ENCODE data around the gene TICAM2.

Gene TICAM2

GRCh38 chr5:115568668-115569067 lies 33.6 kb downstream of the TICAM2 start:
- DNase-seq (ENCODE audit: low read depth): no peak

GRCh38 chr5:115565233-115565632 lies 37.0 kb downstream of the TICAM2 start:
- no peak for DNase-seq (ENCODE audit: low read depth)

GRCh38 chr5:115561176-115561575 lies 41.1 kb downstream of the TICAM2 start:
- DNase-seq (ENCODE audit: low read depth): no peak

- DNase-seq (ENCODE audit: low read depth): no peak
Observed at GRCh38 chr5:115559524-115559923, 42.8 kb downstream of the TICAM2 start.

GRCh38 chr5:115558388-115558956 lies 43.8 kb downstream of the TICAM2 start:
- DNase-seq (ENCODE audit: low read depth): no peak

- DNase-seq (ENCODE audit: low read depth): no peak
Observed at GRCh38 chr5:115557667-115558387, 44.5 kb downstream of the TICAM2 start.

GRCh38 chr5:115556276-115556675 lies 46.0 kb downstream of the TICAM2 start:
- no peak for DNase-seq (ENCODE audit: low read depth)

GRCh38 chr5:115555084-115555633 lies 47.1 kb downstream of the TICAM2 start:
- DNase-seq (ENCODE audit: low read depth): no peak

- DNase-seq (ENCODE audit: low read depth): no peak
Observed at GRCh38 chr5:115553082-115553481, 49.2 kb downstream of the TICAM2 start.

- DNase-seq (ENCODE audit: low read depth): no peak
Observed at GRCh38 chr5:115551415-115551814, 50.9 kb downstream of the TICAM2 start.

GRCh38 chr5:115549154-115549553 lies 53.1 kb downstream of the TICAM2 start:
- DNase-seq (ENCODE audit: low read depth): no peak

GRCh38 chr5:115548683-115549082 lies 53.6 kb downstream of the TICAM2 start:
- no peak for DNase-seq (ENCODE audit: low read depth)

GRCh38 chr5:115545351-115545882 lies 56.9 kb downstream of the TICAM2 start:
- no peak for DNase-seq (ENCODE audit: low read depth)

GRCh38 chr5:115544436-115545350 lies 57.6 kb downstream of the TICAM2 start, which contains the start of gene FEM1C:
Gene FEM1C, minus strand, starts transcription at chr5:115544775. Its CDS starts 1,282 bp downstream, at chr5:115543493.
- peak; percentile 96 for DNase-seq (ENCODE audit: low read depth)

- peak; percentile 40 for DNase-seq (ENCODE audit: low read depth)
Observed at GRCh38 chr5:115544043-115544435, 58.2 kb downstream of the TICAM2 start.

- no peak for DNase-seq (ENCODE audit: low read depth)
Observed at GRCh38 chr5:115543365-115544042, 58.8 kb downstream of the TICAM2 start.

GRCh38 chr5:115542651-115543364 lies 59.5 kb downstream of the TICAM2 start:
- DNase-seq (ENCODE audit: low read depth): no peak

GRCh38 chr5:115542086-115542485 lies 60.2 kb downstream of the TICAM2 start:
- no peak for DNase-seq (ENCODE audit: low read depth)

GRCh38 chr5:115541611-115542010 lies 60.7 kb downstream of the TICAM2 start:
- DNase-seq (ENCODE audit: low read depth): no peak

GRCh38 chr5:115535479-115536035 lies 66.7 kb downstream of the TICAM2 start:
- DNase-seq (ENCODE audit: low read depth): no peak
